GM23338 (cell line): ENCODE measurements around the gene TNFRSF21. TPM values are rescaled to one million over a fixed set of nuclear protein-coding genes. Genes with fewer than 3 reads are reported as not detected.

Source experiments
- ATAC-seq: fragments of 200-7000 bp; cut with Tn5 transposase; 3 replicates; pipeline ENCODE4 v1.9.1; 2020
- DNase-seq: peaks from one replicate; pipeline ENCODE4 v3.0.0-alpha.2; 2015; ENCODE audit warnings: low spot score
- H2AFZ ChIP-seq: fragments of 200-600 bp; sonication (generic); 2 replicates; pipeline ENCODE4 v1.8.0; 2016; ENCODE audit warnings: antibody characterized with exemption, mild to moderate bottlenecking, moderate library complexity
- H3F3A ChIP-seq: fragments of 200-600 bp; sonication (generic); replicated peaks from 2 replicates; pipeline ENCODE4 v1.8.0; 2017; ENCODE audit warnings: antibody characterized with exemption, mixed run types, low read depth
- H3K27ac ChIP-seq: fragments of 200-600 bp; sonication (generic); 2 replicates; pipeline ENCODE4 v1.6.1; 2016; ENCODE audit warnings: low read depth
- H3K27me3 ChIP-seq: fragments of 200-600 bp; sonication (generic); 2 replicates; pipeline ENCODE4 v1.8.0; 2016; ENCODE audit warnings: mild to moderate bottlenecking, mixed run types, moderate library complexity; ENCODE audit not compliant: insufficient read depth
- H3K36me3 ChIP-seq: fragments of 200-600 bp; sonication (generic); 2 replicates; pipeline ENCODE4 v1.8.0; 2016; ENCODE audit warnings: mild to moderate bottlenecking; ENCODE audit not compliant: insufficient read depth
- H3K4me1 ChIP-seq: fragments of 200-600 bp; sonication (generic); 2 replicates; pipeline ENCODE4 v1.8.0; 2016; ENCODE audit warnings: mild to moderate bottlenecking, moderate library complexity; ENCODE audit not compliant: insufficient read depth
- H3K4me2 ChIP-seq: fragments of 200-600 bp; sonication (generic); 2 replicates; pipeline ENCODE4 v1.7.1; 2017; ENCODE audit warnings: mixed run types
- H3K4me3 ChIP-seq: fragments of 200-600 bp; sonication (generic); 2 replicates; pipeline ENCODE4 v1.6.1; 2016; ENCODE audit warnings: mixed run types
- H3K79me2 ChIP-seq: fragments of 200-600 bp; sonication (generic); replicated peaks from 2 replicates; pipeline ENCODE4 v1.8.0; 2017; ENCODE audit warnings: mild to moderate bottlenecking; ENCODE audit not compliant: insufficient read depth
- H3K9me2 ChIP-seq: fragments of 200-600 bp; sonication (generic); 2 replicates; pipeline ENCODE4 v1.8.0; 2017; ENCODE audit not compliant: insufficient read depth
- H4K20me1 ChIP-seq: fragments of 200-600 bp; sonication (generic); replicated peaks from 2 replicates; pipeline ENCODE4 v1.8.0; 2017; ENCODE audit warnings: mild to moderate bottlenecking; ENCODE audit not compliant: insufficient read depth
- H3K27ac Mint-ChIP-seq: 2 replicates; pipeline ENCODE4 v1.8.0; 2020; ENCODE audit warnings: inconsistent platforms, mild to moderate bottlenecking, moderate library complexity, mixed read lengths
- H3K27me3 Mint-ChIP-seq: 3 replicates; pipeline ENCODE4 v1.8.0; 2022; ENCODE audit warnings: low read depth, mild to moderate bottlenecking, moderate library complexity, mixed read lengths, inconsistent platforms; ENCODE audit not compliant: insufficient read depth, poor library complexity
- H3K36me3 Mint-ChIP-seq: 3 replicates; pipeline ENCODE4 v1.8.0; 2021; ENCODE audit warnings: low read depth, mild to moderate bottlenecking, inconsistent platforms, moderate library complexity, mixed read lengths
- H3K4me1 Mint-ChIP-seq: 3 replicates; pipeline ENCODE4 v1.8.0; 2020; ENCODE audit warnings: mild to moderate bottlenecking, inconsistent platforms, mixed read lengths
- H3K4me3 Mint-ChIP-seq: 3 replicates; pipeline ENCODE4 v1.8.0; 2021; ENCODE audit warnings: moderate library complexity, mild to moderate bottlenecking, inconsistent platforms, mixed read lengths
- H3K9me3 Mint-ChIP-seq: 3 replicates; pipeline ENCODE4 v1.8.0; 2020; ENCODE audit warnings: moderate library complexity, mild to moderate bottlenecking, inconsistent platforms, mixed read lengths
- CREB1 ChIP-seq: fragments of 250-450 bp; sonication (Bioruptor Pico); IDR thresholded peaks from 2 replicates; pipeline ENCODE4 v1.5.0; 2020; ENCODE audit warnings: low read depth, mild to moderate bottlenecking, moderate library complexity
- CTCF ChIP-seq, 2 experiments: fragments of 200-600 bp in 1 of 2; sonication (generic) in 1 of 2; conservative IDR thresholded peaks; 2 replicates each; pipeline versions ENCODE4 v1.5.1 to v1.6.1; 2016 to 2017; ENCODE audit warnings: antibody characterized with exemption in 2 of 2, low read depth in 2 of 2, mild to moderate bottlenecking in 2 of 2, moderate library complexity in 1 of 2
- ETS1 ChIP-seq: IDR thresholded peaks from 2 replicates; pipeline ENCODE4 v1.6.1; 2016; ENCODE audit warnings: antibody characterized with exemption
- EZH2 ChIP-seq: fragments of 200-600 bp; sonication (generic); IDR thresholded peaks from one replicate; pipeline ENCODE4 v1.8.0; 2017; ENCODE audit warnings: antibody characterized with exemption, mild to moderate bottlenecking, low read depth; ENCODE audit not compliant: unreplicated experiment
- EZH2phosphoT487 ChIP-seq: fragments of 200-600 bp; sonication (generic); IDR thresholded peaks from one replicate; pipeline ENCODE4 v1.8.1; 2018; ENCODE audit warnings: antibody characterized with exemption; ENCODE audit not compliant: unreplicated experiment
- JUNB ChIP-seq: IDR thresholded peaks from one replicate; pipeline ENCODE4 v1.6.1; 2016; ENCODE audit warnings: antibody characterized with exemption; ENCODE audit not compliant: unreplicated experiment
- NANOG ChIP-seq: IDR thresholded peaks from 2 replicates; pipeline ENCODE4 v1.6.1; 2016; ENCODE audit warnings: antibody characterized with exemption, borderline replicate concordance
- POLR2AphosphoS5 ChIP-seq: IDR thresholded peaks from 2 replicates; pipeline ENCODE4 v1.6.1; 2016; ENCODE audit warnings: antibody characterized with exemption, low read depth
- REST ChIP-seq: IDR thresholded peaks from one replicate; pipeline ENCODE4 v1.6.1; 2018; ENCODE audit warnings: antibody characterized with exemption; ENCODE audit not compliant: unreplicated experiment
- STAT1 ChIP-seq: IDR thresholded peaks from one replicate; pipeline ENCODE4 v1.6.1; 2016; ENCODE audit warnings: antibody characterized with exemption; ENCODE audit not compliant: unreplicated experiment
- ZNF114 ChIP-seq: fragments of 250-450 bp; sonication (Bioruptor Pico); IDR thresholded peaks from 2 replicates; pipeline ENCODE4 v1.5.0; 2020; ENCODE audit warnings: mild to moderate bottlenecking, moderate library complexity
- ZNF331 ChIP-seq: fragments of 250-450 bp; sonication (Bioruptor Pico); IDR thresholded peaks from 2 replicates; pipeline ENCODE4 v1.5.0; 2020; ENCODE audit warnings: low read depth, mild to moderate bottlenecking, moderate library complexity
- ZNF462 ChIP-seq: fragments of 250-450 bp; sonication (Bioruptor Pico); IDR thresholded peaks from 2 replicates; pipeline ENCODE4 v1.5.0; 2020; ENCODE audit warnings: mild to moderate bottlenecking, moderate library complexity
- polyA plus RNA-seq: library from polyadenylated mRNA; unstranded; fragments of >200 nt; fragmentation: Nextera tagmentation; extraction: Ambion mirVana; gene quantifications from 2 replicates; pipeline ENCODE4 v1.2.1, GENCODE V29; 2016
- total RNA-seq: library from RNA; depleted of rRNA; stranded (reverse); fragments of >200 nt; shearing (Covaris generic); gene quantifications from 2 replicates; pipeline ENCODE4 v1.2.3, GENCODE V29; 2014

Gene TNFRSF21
- total and polyA plus RNA-seq, 2 experiments from 2014 or later, result 22.1 to 48.1 TPM

- Mint-ChIP-seq H3K27ac (no peak overlapping the region), H3K4me1 (peaks cover 15% of the 10 kb centered on the region), H3K27me3 (no peaks in the 10 kb centered on the region), H3K9me3 (no peaks in the 10 kb centered on the region; the same call in 2 of the 3 replicates), H3K36me3 (peaks cover 48% of the 10 kb centered on the region), H3K4me3 (no peak overlapping the region)
- H3F3A ChIP-seq, result no peaks in the 10 kb centered on the region
- H3K4me3 ChIP-seq, result no peak overlapping the region
- peaks cover 14% of the 10 kb centered on the region for H3K36me3 ChIP-seq
- peaks cover 7% of the 10 kb centered on the region for H4K20me1 ChIP-seq
- no peak overlapping the region for H2AFZ ChIP-seq
- ATAC-seq (no peak), DNase-seq (no peak)
- no peaks in the 10 kb centered on the region for H3K27me3 ChIP-seq
- H3K79me2 ChIP-seq, result peaks cover 58% of the 10 kb centered on the region
- H3K9me2 ChIP-seq, result 0 out of 2 replicates have a peak, but pooled peaks cover 4% of the 10 kb centered on the region
- H3K4me2 ChIP-seq, result no peak overlapping the region
- no peak overlapping the region for H3K27ac ChIP-seq
- peaks cover 11% of the 10 kb centered on the region for H3K4me1 ChIP-seq
- TF ChIP-seq ETS1 (no peak), EZH2phosphoT487 (no peak), JUNB (no peak), ZNF331 (CRISPR knock-in tag) (no peak), EZH2 (no peak), ZNF462 (no peak), STAT1 (no peak), REST (no peak), CTCF (conservative IDR thresholded peaks at IDR 0.05; ENCODE audit: low read depth in 2 of 2) (no peak), NANOG (no peak), ZNF114 (no peak), POLR2AphosphoS5 (no peak), CREB1 (CRISPR knock-in tag) (no peak)
Measured at GRCh38 chr6:47283993-47284392, 25.7 kb downstream of the TNFRSF21 start.
